Liver (tissue), 9 donors: ENCODE measurements around the gene KMT5C. TPM values are rescaled to one million over a fixed set of nuclear protein-coding genes. Genes with fewer than 3 reads are reported as not detected.

ENCODE experiments used
- DNase-seq: peaks from one replicate; pipeline ENCODE4 v3.0.0-alpha.2; 2017; ENCODE audit warnings: low spot score
- H3K27ac ChIP-seq, 2 donors: one replicate each; pipeline ENCODE4 v1.7.0; 2013; ENCODE audit warnings: inconsistent platforms in 2 of 2, low read length in 2 of 2, control low read depth in 1 of 2, low read depth in 1 of 2, mild to moderate bottlenecking in 1 of 2
- H3K27me3 ChIP-seq, 4 donors: one replicate each; pipeline versions ENCODE4 v1.6.1 to v1.7.0; 2013; ENCODE audit warnings: low read length in 3 of 4, inconsistent platforms in 1 of 4, mild to moderate bottlenecking in 1 of 4, moderate library complexity in 1 of 4; ENCODE audit not compliant: control insufficient read depth in 4 of 4, insufficient read depth in 4 of 4
- H3K36me3 ChIP-seq, 4 donors: one replicate each; pipeline versions ENCODE4 v1.6.1 to v1.7.0; 2013; ENCODE audit warnings: low read length in 3 of 4, mild to moderate bottlenecking in 3 of 4, low read depth in 1 of 4, moderate library complexity in 1 of 4; ENCODE audit not compliant: control insufficient read depth in 4 of 4, insufficient read depth in 3 of 4
- H3K4me1 ChIP-seq, 4 donors: one replicate each; pipeline versions ENCODE4 v1.6.1 to v1.7.0; 2013; ENCODE audit warnings: low read length in 3 of 4, mild to moderate bottlenecking in 3 of 4, moderate library complexity in 1 of 4; ENCODE audit not compliant: control insufficient read depth in 4 of 4, insufficient read depth in 4 of 4
- H3K4me3 ChIP-seq, 3 donors: one replicate each; pipeline versions ENCODE4 v1.6.1 to v1.7.0; 2013; ENCODE audit warnings: low read length in 3 of 3, control low read depth in 1 of 3, low read depth in 1 of 3, mild to moderate bottlenecking in 1 of 3
- H3K9ac ChIP-seq, 2 donors: one replicate each; pipeline ENCODE4 v1.7.0; 2013; ENCODE audit warnings: low read length in 2 of 2, mild to moderate bottlenecking in 2 of 2, moderate library complexity in 2 of 2, control low read depth in 1 of 2, low read depth in 1 of 2
- H3K9me3 ChIP-seq, 4 donors: one replicate each; pipeline versions ENCODE4 v1.6.1 to v1.7.0; 2013; ENCODE audit warnings: low read length in 3 of 4; ENCODE audit not compliant: control insufficient read depth in 4 of 4
- ATF3 ChIP-seq: IDR thresholded peaks from 2 replicates; pipeline ENCODE4 v1.6.1; 2016; ENCODE audit warnings: antibody characterized with exemption
- CTCF ChIP-seq: fragments of 150-350 bp; IDR thresholded peaks from 2 replicates; pipeline ENCODE4 v1.5.1; 2017; ENCODE audit warnings: improper control_type of control experiment, low read depth, low read length; ENCODE audit not compliant: missing input control
- EGR1 ChIP-seq, 2 donors: IDR thresholded peaks; 2 replicates each; pipeline ENCODE4 v1.6.1; 2016 to 2018; ENCODE audit warnings: antibody characterized with exemption in 2 of 2, low read depth in 2 of 2
- FOXA1 ChIP-seq: IDR thresholded peaks from 2 replicates; pipeline ENCODE4 v1.6.1; 2016; ENCODE audit warnings: antibody characterized with exemption
- FOXA2 ChIP-seq: IDR thresholded peaks from 2 replicates; pipeline ENCODE4 v1.6.1; 2016; ENCODE audit warnings: antibody characterized with exemption
- HNF4A ChIP-seq, 2 donors: conservative IDR thresholded peaks; 2 replicates each; pipeline ENCODE4 v1.6.1; 2016; ENCODE audit warnings: antibody characterized with exemption in 2 of 2, mild to moderate bottlenecking in 2 of 2
- JUND ChIP-seq, 2 donors: IDR thresholded peaks; 2 replicates each; pipeline ENCODE4 v1.6.1; 2016; ENCODE audit warnings: antibody characterized with exemption in 2 of 2
- NR2F2 ChIP-seq: IDR thresholded peaks from 2 replicates; pipeline ENCODE4 v1.6.1; 2016; ENCODE audit warnings: antibody characterized with exemption
- RAD21 ChIP-seq, 2 donors: IDR thresholded peaks; 2 replicates each; pipeline ENCODE4 v1.6.1; 2016; ENCODE audit warnings: antibody characterized with exemption in 2 of 2, mild to moderate bottlenecking in 2 of 2
- RXRA ChIP-seq, 2 donors: IDR thresholded peaks; 2 replicates each; pipeline ENCODE4 v1.6.1; 2017 to 2018; ENCODE audit warnings: antibody characterized with exemption in 2 of 2, mild to moderate bottlenecking in 1 of 2
- YY1 ChIP-seq: IDR thresholded peaks from 2 replicates; pipeline ENCODE4 v1.6.1; 2016; ENCODE audit warnings: antibody characterized with exemption, mild to moderate bottlenecking
- ZBTB33 ChIP-seq: IDR thresholded peaks from 2 replicates; pipeline ENCODE4 v1.6.1; 2016; ENCODE audit warnings: antibody characterized with exemption
- WGBS: extraction: QIAGEN DNeasy Blood & Tissue Kit; methylation state at CpG from one replicate; pipeline ENCODE4 v1.1.7; 2013; 5-methylcytosine and 5-hydroxymethylcytosine counted together
- polyA plus RNA-seq, 2 donors: library from polyadenylated mRNA; stranded (reverse) in 1 of 2; unstranded in 1 of 2; fragments of 200-250 nt in 1 of 2; fragments of >200 nt in 1 of 2; fragmentation: Nextera tagmentation in 1 of 2; extraction: Ambion mirVana in 1 of 2; gene quantifications; one replicate each; pipeline versions ENCODE4 v1.2.1 to v1.2.3, GENCODE V29; 2013 to 2015
- total RNA-seq, 2 donors: library from RNA; depleted of rRNA; stranded (reverse); fragments of >200 nt; gene quantifications; one replicate each; pipeline ENCODE4 v1.2.3, GENCODE V29; 2014
- donor health status: healthy.
- donor health status: healthy.
- donor health status: healthy.
- donor health status: healthy.
- donor health status: healthy.

The KMT5C gene
- total and polyA plus RNA-seq, 4 donors, result 1.1 to 11.6 (median 3.0) TPM

- H3K27ac ChIP-seq, result no peak overlapping the region
- no peak overlapping the region for H3K9ac ChIP-seq
- 84% methylated on average over 8 of the region's 8 CpGs for WGBS
- H3K4me3 ChIP-seq, result no peak overlapping the region
- H3K36me3 ChIP-seq, result no peaks in the 10 kb centered on the region
- H3K27me3 ChIP-seq, result peaks cover 0 to 2% (median under 1%) of the 10 kb centered on the region in 4 donors
- peaks cover 0 to 4% (median 1%) of the 10 kb centered on the region in 4 donors for H3K9me3 ChIP-seq
- TF ChIP-seq NR2F2 (no peak), FOXA1 (no peak), EGR1 (IDR thresholded peaks at IDR 0.05; ENCODE audit: low read depth in 2 of 2) (no peak), ZBTB33 (no peak), FOXA2 (no peak), CTCF (no peak)
- DNase-seq, result no peak
- H3K4me1 ChIP-seq, result no peaks in the 10 kb centered on the region
Observed at GRCh38 chr19:55316646-55317045, 23.0 kb upstream of the KMT5C start.

- Histone ChIP-seq H3K4me1 (no peaks in the 10 kb centered on the region), H3K9ac (no peak overlapping the region), H3K27ac (no peak overlapping the region), H3K9me3 (peaks cover 0 to 4% (median 1%) of the 10 kb centered on the region in 4 donors), H3K4me3 (no peak overlapping the region), H3K36me3 (no peaks in the 10 kb centered on the region), H3K27me3 (peaks cover 0 to 2% (median 0%) of the 10 kb centered on the region in 4 donors)
- WGBS, result 25% methylated on average over 21 of the region's 21 CpGs
- peak; percentile 60 for DNase-seq
- TF ChIP-seq ZBTB33 (no peak), EGR1 (IDR thresholded peaks at IDR 0.05; ENCODE audit: low read depth in 2 of 2) (no peak), JUND (IDR thresholded peaks at IDR 0.05) (no peak), FOXA1 (no peak), CTCF (no peak), FOXA2 (no peak), RXRA (IDR thresholded peaks at IDR 0.05) (no peak), ATF3 (no peak), YY1 (no peak), HNF4A (conservative IDR thresholded peaks at IDR 0.05) (no peak), NR2F2 (no peak), RAD21 (IDR thresholded peaks at IDR 0.05) (no peak)
Observed at GRCh38 chr19:55319785-55320184, 19.9 kb upstream of the KMT5C start.
